ENCODE data around the gene ASAP2. TPM values are rescaled to one million over a fixed set of nuclear protein-coding genes. Genes with fewer than 3 reads are reported as not detected.

Gene ASAP2
- total RNA-seq, 4 donors from 2014 or later = 33.2 to 62.1 (median 54.5) TPM

- Histone ChIP-seq H3K27me3 (no peaks in the 10 kb centered on the region), H3K4me3 (no peak overlapping the region), H3K4me1 (peaks cover 6 to 55% (median 21%) of the 10 kb centered on the region in 4 donors), H3K27ac (peak overlapping the region in 1 of 4 donors; percentile 67), H3K9me3 (no peaks in the 10 kb centered on the region), H3K36me3 (no peaks in the 10 kb centered on the region)
- TF ChIP-seq CTCF (IDR thresholded peaks at IDR 0.05) (no peak), POLR2A (IDR thresholded peaks at IDR 0.05) (no peak), EP300 (IDR thresholded peaks at IDR 0.05; ENCODE audit: low read depth) (no peak), POLR2AphosphoS5 (IDR thresholded peaks at IDR 0.05) (no peak)
- in situ Hi-C loops (cut with MboI; ENCODE audit: low pct_ligation_motif_present in 1 of 4, low pct_unique_long_range_greater_than_20kb in 1 of 4, low sequenced_read_pairs in 3 of 4) = no loop called here
- WGBS, 2 donors (ENCODE audit: low coverage in 1 of 2) = 61 to 77% methylated on average over 7 of the region's 7 CpGs
- DNase-seq = no peak
- intact Hi-C loops (cut with DNase I; ENCODE audit: low total_unique reads) = no loop called here
Observed at GRCh38 chr2:9281145-9281544, 74.5 kb downstream of the ASAP2 start.

DNA sequence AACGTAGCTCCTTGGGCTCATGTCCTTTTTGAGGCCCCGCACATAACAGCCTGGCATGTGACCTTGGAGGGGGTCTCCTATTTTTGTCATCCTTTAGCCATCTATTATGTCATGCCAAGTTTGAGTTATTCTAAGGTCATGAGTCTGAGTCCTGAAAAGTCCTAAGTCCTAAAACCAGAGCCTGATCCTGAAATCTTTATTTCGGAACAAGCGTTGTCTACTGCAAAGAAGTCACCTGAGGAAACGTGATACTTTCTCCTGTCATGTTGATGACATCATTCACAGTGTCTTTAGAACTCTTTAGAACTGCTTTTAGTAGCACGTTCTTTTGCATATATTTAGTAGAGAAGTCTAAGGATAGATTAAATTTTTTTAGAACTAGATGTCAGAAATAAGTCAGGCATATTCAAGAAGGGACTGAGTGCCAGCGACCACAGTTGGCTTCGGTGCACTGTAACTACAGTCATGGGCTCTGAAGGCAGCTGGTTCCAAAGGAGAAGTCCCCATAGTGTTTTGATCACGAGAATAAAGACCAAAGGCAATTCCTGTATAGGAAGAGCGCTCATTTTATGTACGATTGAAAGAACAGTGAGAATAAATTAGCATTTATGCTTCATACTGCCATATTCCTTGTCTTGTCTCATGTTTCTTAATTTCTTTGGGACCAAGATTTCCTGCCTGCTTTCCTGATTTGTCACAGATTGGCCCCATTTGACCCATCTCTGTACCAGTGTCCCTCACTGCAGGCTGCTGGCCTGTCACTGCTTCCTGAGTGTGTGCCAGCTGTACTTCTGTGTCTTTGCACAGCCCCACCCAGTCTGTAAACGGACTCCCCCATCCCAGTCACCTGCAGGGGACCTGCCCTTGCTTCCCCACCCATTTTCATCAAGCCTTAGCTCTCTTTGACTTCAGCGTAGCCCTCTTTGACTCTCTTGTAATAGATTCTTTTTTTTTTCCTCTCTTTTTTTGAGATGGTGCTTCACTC lies 75.8 kb downstream of the ASAP2 start:
- Histone ChIP-seq H3K9me3 (no peaks in the 10 kb centered on the region), H3K36me3 (no peaks in the 10 kb centered on the region), H3K27ac (peak overlapping the region; percentile 4 to 70 (median 58)), H3K4me1 (peaks cover 6 to 42% (median 18%) of the 10 kb centered on the region in 4 donors), H3K4me3 (no peak overlapping the region), H3K27me3 (no peaks in the 10 kb centered on the region)
- in situ Hi-C loops (cut with MboI; ENCODE audit: low pct_ligation_motif_present in 1 of 4, low pct_unique_long_range_greater_than_20kb in 1 of 4, low sequenced_read_pairs in 3 of 4) = no loop called here
- TF ChIP-seq CTCF (IDR thresholded peaks at IDR 0.05) = no peak
- peak in 1 of 3 donors; percentile 10 for TF ChIP-seq POLR2AphosphoS5 (IDR thresholded peaks at IDR 0.05)
- peak; percentile 75 for DNase-seq
- intact Hi-C loops (cut with DNase I; ENCODE audit: low total_unique reads) = no loop called here
- 71 to 76% methylated on average over 6 to 13 of the region's 13 CpGs for WGBS, 2 donors (ENCODE audit: low coverage in 1 of 2)

- Histone ChIP-seq H3K4me1 (peaks cover 6 to 38% (median 15%) of the 10 kb centered on the region in 4 donors), H3K4me3 (no peak overlapping the region), H3K36me3 (no peaks in the 10 kb centered on the region), H3K27me3 (no peaks in the 10 kb centered on the region), H3K27ac (peak overlapping the region in 2 of 4 donors; percentile 27 to 56), H3K9me3 (no peaks in the 10 kb centered on the region)
- no peak for DNase-seq
- WGBS, 2 donors (ENCODE audit: low coverage in 1 of 2) = 60 to 75% methylated on average over 4 to 6 of the region's 6 CpGs
- in situ Hi-C loops (cut with MboI; ENCODE audit: low pct_ligation_motif_present in 1 of 4, low pct_unique_long_range_greater_than_20kb in 1 of 4, low sequenced_read_pairs in 3 of 4) (no loop called here), intact Hi-C loops (cut with DNase I; ENCODE audit: low total_unique reads) (no loop called here)
- TF ChIP-seq POLR2AphosphoS5 (IDR thresholded peaks at IDR 0.05) (no peak), POLR2A (IDR thresholded peaks at IDR 0.05) (no peak), CTCF (IDR thresholded peaks at IDR 0.05) (no peak), EP300 (IDR thresholded peaks at IDR 0.05; ENCODE audit: low read depth) (no peak)
Observed at GRCh38 chr2:9284521-9285297, 78.1 kb downstream of the ASAP2 start.

DNA sequence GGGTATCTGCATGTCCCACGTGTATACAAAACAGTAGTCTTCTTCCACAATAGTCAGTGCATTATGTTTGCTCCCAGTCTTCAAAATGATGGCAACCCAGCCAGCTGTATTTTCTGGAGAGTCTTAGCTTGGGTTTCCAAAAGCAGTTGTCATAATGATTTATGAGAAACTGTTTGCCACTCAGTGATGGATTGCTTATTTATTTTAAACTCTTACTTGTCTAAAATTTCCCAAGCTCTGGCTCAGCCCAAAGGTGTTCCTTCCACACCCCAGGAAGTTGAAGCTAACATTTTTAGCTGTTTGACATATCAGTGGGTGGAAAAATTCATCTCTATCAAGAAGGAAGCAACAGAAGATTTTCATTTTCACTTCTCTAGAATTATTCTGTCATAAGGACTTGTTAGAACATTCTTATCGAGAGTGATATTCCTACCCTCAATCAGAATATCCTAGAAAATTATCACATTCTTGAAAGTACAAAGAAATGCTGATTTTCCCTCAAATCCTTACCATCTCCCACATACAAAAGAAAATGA lies 78.8 kb downstream of the ASAP2 start:
- no peak for TF ChIP-seq POLR2A (IDR thresholded peaks at IDR 0.05)
- TF ChIP-seq POLR2AphosphoS5 (IDR thresholded peaks at IDR 0.05) = no peak
- no peak for TF ChIP-seq EP300 (IDR thresholded peaks at IDR 0.05; ENCODE audit: low read depth)
- no peak for TF ChIP-seq CTCF (IDR thresholded peaks at IDR 0.05)
- in situ Hi-C loops (cut with MboI; ENCODE audit: low pct_ligation_motif_present in 1 of 4, low pct_unique_long_range_greater_than_20kb in 1 of 4, low sequenced_read_pairs in 3 of 4) (no loop called here), intact Hi-C loops (cut with DNase I; ENCODE audit: low total_unique reads) (no loop called here)
- DNase-seq = no peak
- H3K9me3 ChIP-seq = no peaks in the 10 kb centered on the region
- no peaks in the 10 kb centered on the region for H3K27me3 ChIP-seq
- 51 to 73% methylated on average over 1 to 2 of the region's 2 CpGs for WGBS, 2 donors (ENCODE audit: low coverage in 1 of 2)
- H3K36me3 ChIP-seq = no peaks in the 10 kb centered on the region
- no peak overlapping the region for H3K4me3 ChIP-seq
- H3K4me1 ChIP-seq = peaks cover 6 to 38% (median 15%) of the 10 kb centered on the region in 4 donors
- H3K27ac ChIP-seq = peak overlapping the region in 2 of 4 donors; percentile 27 to 56

Data from transverse colon (tissue), 4 donors.